ENCODE results near the gene HDAC11. TPM values are rescaled to one million over a fixed set of nuclear protein-coding genes. Genes with fewer than 3 reads are reported as not detected.

HDAC11 gene
- polyA plus RNA-seq, 1 donor (not counting 4 experiments of a cell fraction or from before 2014, with no cell fraction given), result 12.6 TPM

- peaks cover 41% of the 10 kb centered on the region for H3K4me1 ChIP-seq (ENCODE audit: control insufficient read depth, extremely low read depth, insufficient read depth, low read length)
- H4K20me1 ChIP-seq (ENCODE audit: control insufficient read depth, extremely low read depth, insufficient read depth, low read length), result no peaks in the 10 kb centered on the region
- peak; percentile 92 for FAIRE-seq
- no peaks in the 10 kb centered on the region for H3K36me3 ChIP-seq (ENCODE audit: control insufficient read depth in 2 of 2, extremely low read depth in 1 of 2, insufficient read depth in 2 of 2, low read length in 2 of 2)
- TF ChIP-seq EZH2 (IDR thresholded peaks at IDR 0.05; ENCODE audit: low read length), result no peak
- TF ChIP-seq, protein P1, sequence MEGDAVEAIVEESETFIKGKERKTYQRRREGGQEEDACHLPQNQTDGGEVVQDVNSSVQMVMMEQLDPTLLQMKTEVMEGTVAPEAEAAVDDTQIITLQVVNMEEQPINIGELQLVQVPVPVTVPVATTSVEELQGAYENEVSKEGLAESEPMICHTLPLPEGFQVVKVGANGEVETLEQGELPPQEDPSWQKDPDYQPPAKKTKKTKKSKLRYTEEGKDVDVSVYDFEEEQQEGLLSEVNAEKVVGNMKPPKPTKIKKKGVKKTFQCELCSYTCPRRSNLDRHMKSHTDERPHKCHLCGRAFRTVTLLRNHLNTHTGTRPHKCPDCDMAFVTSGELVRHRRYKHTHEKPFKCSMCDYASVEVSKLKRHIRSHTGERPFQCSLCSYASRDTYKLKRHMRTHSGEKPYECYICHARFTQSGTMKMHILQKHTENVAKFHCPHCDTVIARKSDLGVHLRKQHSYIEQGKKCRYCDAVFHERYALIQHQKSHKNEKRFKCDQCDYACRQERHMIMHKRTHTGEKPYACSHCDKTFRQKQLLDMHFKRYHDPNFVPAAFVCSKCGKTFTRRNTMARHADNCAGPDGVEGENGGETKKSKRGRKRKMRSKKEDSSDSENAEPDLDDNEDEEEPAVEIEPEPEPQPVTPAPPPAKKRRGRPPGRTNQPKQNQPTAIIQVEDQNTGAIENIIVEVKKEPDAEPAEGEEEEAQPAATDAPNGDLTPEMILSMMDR (optimal IDR thresholded peaks at IDR 0.05 in 1 of 3, IDR thresholded peaks at IDR 0.05 in 1 of 3, conservative IDR thresholded peaks at IDR 0.05 in 1 of 3; ENCODE audit: extremely low read depth in 1 of 3, insufficient read depth in 2 of 3, low read length in 3 of 3), result no peak
- H3K27me3 ChIP-seq (ENCODE audit: control insufficient read depth, extremely low read depth, insufficient read depth, low read length), result no peaks in the 10 kb centered on the region
- peak overlapping the region; percentile 45 for H3K9ac ChIP-seq (ENCODE audit: control insufficient read depth, extremely low read depth, insufficient read depth, low read length)
- H2AFZ ChIP-seq (ENCODE audit: control insufficient read depth, low read length), result no peak overlapping the region
- no peak overlapping the region for H3K4me3 ChIP-seq (ENCODE audit: control insufficient read depth in 2 of 3, extremely low read depth in 1 of 3, insufficient read depth in 2 of 3, low read depth in 1 of 3, low read length in 3 of 3)
- no peaks in the 10 kb centered on the region for H3K79me2 ChIP-seq (ENCODE audit: control insufficient read depth, insufficient read depth, low read length)
- dilution Hi-C loops (cut with MboI; ENCODE audit: extremely low pct_ligation_motif_present, low sequenced_read_pairs), result no loop called here
- peak overlapping the region; percentile 48 for H3K27ac ChIP-seq (ENCODE audit: control insufficient read depth, insufficient read depth, low read length)
- no peaks in the 10 kb centered on the region for H3K9me1 ChIP-seq (ENCODE audit: control insufficient read depth, extremely low read depth, insufficient read depth, low read length)
- peak; percentile 48 for DNase-seq (ENCODE audit: low read depth, low spot score)
- no peaks in the 10 kb centered on the region for H3K9me3 ChIP-seq (ENCODE audit: control insufficient read depth, low read depth, low read length)
- peak overlapping the region; percentile 47 for H3K4me2 ChIP-seq (ENCODE audit: control insufficient read depth, extremely low read depth, insufficient read depth, low read depth, low read length)
Measured at GRCh38 chr3:13537909-13538296, 57.8 kb downstream of the HDAC11 start.

DNA sequence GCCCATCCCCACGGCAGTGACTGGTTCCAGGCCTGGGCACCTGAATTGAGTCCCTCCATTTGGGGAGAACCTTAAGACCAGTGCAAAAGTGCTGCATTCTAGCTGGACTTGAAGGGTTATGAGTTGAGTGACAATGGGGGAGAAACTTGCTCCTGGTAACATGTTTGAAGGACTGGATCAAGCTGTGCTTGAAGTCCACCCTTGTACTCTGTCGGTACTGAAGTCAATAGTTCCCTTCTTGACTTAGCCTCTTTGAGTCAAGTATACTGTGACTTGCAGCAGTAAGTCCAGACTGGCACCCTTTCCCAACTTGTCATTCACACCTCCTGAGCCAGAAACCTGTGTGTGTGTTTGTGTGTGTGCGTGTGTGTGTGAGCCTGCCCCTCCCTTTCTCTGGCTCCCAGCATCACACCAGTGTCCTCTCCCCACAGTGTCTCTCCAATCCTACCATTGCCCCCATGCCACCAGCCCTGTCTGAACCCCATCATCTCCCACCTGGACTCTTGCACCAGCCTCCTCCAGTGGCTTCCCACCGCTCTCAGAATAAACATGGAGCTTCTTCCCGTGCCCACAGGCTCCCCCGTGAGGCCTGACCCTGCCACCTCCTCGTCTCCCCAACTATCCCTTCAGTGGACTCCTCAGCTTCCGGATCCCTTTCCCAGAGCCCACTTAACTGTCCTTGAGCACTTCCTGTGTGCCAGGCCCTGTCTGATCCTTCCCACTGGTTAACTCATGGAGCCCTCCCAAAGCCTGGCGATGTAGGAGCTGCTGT, 58.6 kb downstream of the HDAC11 start:
- no peaks in the 10 kb centered on the region for H3K27me3 ChIP-seq (ENCODE audit: control insufficient read depth, extremely low read depth, insufficient read depth, low read length)
- DNase-seq (ENCODE audit: low read depth, low spot score) (no peak), FAIRE-seq (peak; percentile 80)
- no peak overlapping the region for H3K4me3 ChIP-seq (ENCODE audit: control insufficient read depth in 2 of 3, extremely low read depth in 1 of 3, insufficient read depth in 2 of 3, low read depth in 1 of 3, low read length in 3 of 3)
- H2AFZ ChIP-seq (ENCODE audit: control insufficient read depth, low read length), result no peak overlapping the region
- H3K4me1 ChIP-seq (ENCODE audit: control insufficient read depth, extremely low read depth, insufficient read depth, low read length), result peaks cover 38% of the 10 kb centered on the region
- TF ChIP-seq, protein P1 (optimal IDR thresholded peaks at IDR 0.05 in 1 of 3, IDR thresholded peaks at IDR 0.05 in 1 of 3, conservative IDR thresholded peaks at IDR 0.05 in 1 of 3; ENCODE audit: extremely low read depth in 1 of 3, insufficient read depth in 2 of 3, low read length in 3 of 3), result no peak
- TF ChIP-seq EZH2 (IDR thresholded peaks at IDR 0.05; ENCODE audit: low read length), result no peak
- H3K4me2 ChIP-seq (ENCODE audit: control insufficient read depth, extremely low read depth, insufficient read depth, low read depth, low read length), result peak overlapping the region; percentile 47
- H4K20me1 ChIP-seq (ENCODE audit: control insufficient read depth, extremely low read depth, insufficient read depth, low read length), result no peaks in the 10 kb centered on the region
- H3K79me2 ChIP-seq (ENCODE audit: control insufficient read depth, insufficient read depth, low read length), result no peaks in the 10 kb centered on the region
- dilution Hi-C loops (cut with MboI; ENCODE audit: extremely low pct_ligation_motif_present, low sequenced_read_pairs), result no loop called here
- H3K9me1 ChIP-seq (ENCODE audit: control insufficient read depth, extremely low read depth, insufficient read depth, low read length), result no peaks in the 10 kb centered on the region
- H3K9me3 ChIP-seq (ENCODE audit: control insufficient read depth, low read depth, low read length), result no peaks in the 10 kb centered on the region
- no peak overlapping the region for H3K9ac ChIP-seq (ENCODE audit: control insufficient read depth, extremely low read depth, insufficient read depth, low read length)
- peak overlapping the region; percentile 48 for H3K27ac ChIP-seq (ENCODE audit: control insufficient read depth, insufficient read depth, low read length)
- no peaks in the 10 kb centered on the region for H3K36me3 ChIP-seq (ENCODE audit: control insufficient read depth in 2 of 2, extremely low read depth in 1 of 2, insufficient read depth in 2 of 2, low read length in 2 of 2)
